Activated CD8-positive, alpha-beta T cell treated with anti-CD3 and anti-CD28 coated beads, Interleukin-2, amount 10 ng/mL, durations not matched to agents 7 days and 5 days (primary cell): ENCODE measurements around the gene DBN1. TPM values are rescaled to one million over a fixed set of nuclear protein-coding genes. Genes with fewer than 3 reads are reported as not detected.
"Not testable (repeated sequence)": the region's sequence is repeated elsewhere in the genome, so short reads cannot be mapped to it uniquely, and the experiment has no call there.

ENCODE experiments used
- ATAC-seq: fragments of 150-1000 bp; cut with Tn5 transposase; one replicate; pipeline ENCODE4 v1.10.0; 2021; ENCODE audit warnings: moderate library complexity
- CTCF ChIA-PET: fragments of 350-600 bp; sonication (Branson Sonifier 250); formaldehyde crosslinking; loops from one replicate; lab custom pipeline; 2021; ENCODE audit warnings: antibody characterized with exemption; lab: Charles Lee
- POLR2A ChIA-PET: fragments of 350-600 bp; sonication (Branson Sonifier 250); formaldehyde crosslinking; loops from one replicate; lab custom pipeline; 2021; ENCODE audit warnings: antibody characterized with exemption; lab: Charles Lee
- DNase-seq: peaks from one replicate; pipeline ENCODE4 v3.0.0-alpha.2; 2020
- H3K27ac Mint-ChIP-seq: one replicate; pipeline ENCODE4 v1.8.0; 2021; ENCODE audit warnings: mild to moderate bottlenecking, mixed read lengths
- H3K27me3 Mint-ChIP-seq: one replicate; pipeline ENCODE4 v1.8.0; 2021; ENCODE audit warnings: low read depth, mixed read lengths
- H3K36me3 Mint-ChIP-seq: one replicate; pipeline ENCODE4 v1.8.0; 2021; ENCODE audit warnings: low read depth, mixed read lengths
- H3K4me1 Mint-ChIP-seq: one replicate; pipeline ENCODE4 v1.8.0; 2021; ENCODE audit warnings: low read depth, mixed read lengths
- H3K4me3 Mint-ChIP-seq: one replicate; pipeline ENCODE4 v1.8.0; 2021; ENCODE audit warnings: mild to moderate bottlenecking, mixed read lengths
- H3K9me3 Mint-ChIP-seq: one replicate; pipeline ENCODE4 v1.8.0; 2022; ENCODE audit warnings: mixed read lengths; ENCODE audit not compliant: insufficient read depth
- total RNA-seq, 2 experiments: library from RNA; stranded (reverse); gene quantifications; one replicate each; pipeline ENCODE4 v1.2.3, GENCODE V29; 2021

The DBN1 gene
- total RNA-seq, 2 experiments from 2014 or later = 92.9 to 104 TPM

- H3K27ac Mint-ChIP-seq = no peak overlapping the region
- POLR2A ChIA-PET = no interaction called here
Observed at GRCh38 chr5:177490311-177490991, 17.0 kb upstream of the DBN1 start.

GRCh38 chr5:177489119-177489716 lies 15.8 kb upstream of the DBN1 start:
- POLR2A ChIA-PET = no interaction called here
- no peak for ATAC-seq

More at GRCh38 chr5:177490311-177490991, 17.0 kb upstream of the DBN1 start:
- no peak for DNase-seq
- H3K27me3 Mint-ChIP-seq = no peaks in the 10 kb centered on the region
- H3K9me3 Mint-ChIP-seq = no peaks in the 10 kb centered on the region
- no peak overlapping the region for H3K4me3 Mint-ChIP-seq
- CTCF ChIA-PET = interaction anchor here (0.9 to 1.4 kb wide), 2 partner anchors 35 to 87 kb away, joined by 3 read pairs; no protein-coding TSS in a partner anchor
- ATAC-seq = no peak
- peaks cover 39% of the 10 kb centered on the region for H3K36me3 Mint-ChIP-seq
- peaks cover 31% of the 10 kb centered on the region for H3K4me1 Mint-ChIP-seq

GRCh38 chr5:177487975-177488374 lies 14.5 kb upstream of the DBN1 start:
- no peak overlapping the region for H3K4me3 Mint-ChIP-seq
- H3K9me3 Mint-ChIP-seq = no peaks in the 10 kb centered on the region
- H3K27me3 Mint-ChIP-seq = no peaks in the 10 kb centered on the region
- H3K27ac Mint-ChIP-seq = no peak overlapping the region
- CTCF ChIA-PET = interaction anchor here (1.2 to 2.1 kb wide), 4 partner anchors 9 to 33 kb away, joined by 3 to 10 read pairs (median 8); partner anchors contain the start of gene PDLIM7
- DNase-seq (no peak), ATAC-seq (no peak)
- H3K36me3 Mint-ChIP-seq = peaks cover 40% of the 10 kb centered on the region
- POLR2A ChIA-PET = interaction anchor here (1.0 kb wide), 1 partner anchor 13 kb away, joined by 3 read pairs; no protein-coding TSS in a partner anchor
- peaks cover 7% of the 10 kb centered on the region for H3K4me1 Mint-ChIP-seq

More at GRCh38 chr5:177489119-177489716, 15.8 kb upstream of the DBN1 start:
- CTCF ChIA-PET = interaction anchor here (1.2 to 2.1 kb wide), 5 partner anchors 8 to 86 kb away, joined by 3 to 10 read pairs (median 8); partner anchors contain the start of gene PDLIM7
- Mint-ChIP-seq H3K9me3 (no peaks in the 10 kb centered on the region), H3K36me3 (peaks cover 40% of the 10 kb centered on the region), H3K27ac (no peak overlapping the region), H3K4me3 (no peak overlapping the region), H3K27me3 (no peaks in the 10 kb centered on the region), H3K4me1 (peaks cover 18% of the 10 kb centered on the region)
- DNase-seq = no peak

GRCh38 chr5:177487144-177487543 lies 13.7 kb upstream of the DBN1 start:
- no peak for DNase-seq
- H3K9me3 Mint-ChIP-seq = no peaks in the 10 kb centered on the region
- H3K36me3 Mint-ChIP-seq = peaks cover 36% of the 10 kb centered on the region
- H3K4me1 Mint-ChIP-seq = peaks cover 2% of the 10 kb centered on the region
- no peak overlapping the region for H3K27ac Mint-ChIP-seq
- ATAC-seq = no peak
- H3K27me3 Mint-ChIP-seq = no peaks in the 10 kb centered on the region
- ChIA-PET CTCF (interaction anchor here (2.0 to 2.1 kb wide), 3 partner anchors 10 to 15 kb away, joined by 8 to 10 read pairs (median 8); partner anchors contain the start of gene PDLIM7), POLR2A (no interaction called here)
- H3K4me3 Mint-ChIP-seq = no peak overlapping the region

GRCh38 chr5:177486256-177486655 lies 12.8 kb upstream of the DBN1 start:
- Mint-ChIP-seq H3K36me3 (peaks cover 37% of the 10 kb centered on the region), H3K4me3 (no peak overlapping the region), H3K9me3 (no peaks in the 10 kb centered on the region), H3K27ac (no peak overlapping the region), H3K4me1 (peaks cover 2% of the 10 kb centered on the region), H3K27me3 (no peaks in the 10 kb centered on the region)
- CTCF ChIA-PET = no interaction called here
- DNase-seq (no peak), ATAC-seq (no peak)
- POLR2A ChIA-PET = no interaction called here

GRCh38 chr5:177485753-177486152 lies 12.3 kb upstream of the DBN1 start:
- H3K36me3 Mint-ChIP-seq = peaks cover 34% of the 10 kb centered on the region
- H3K4me1 Mint-ChIP-seq, H3K4me3 Mint-ChIP-seq, H3K9me3 Mint-ChIP-seq, H3K27ac Mint-ChIP-seq, H3K27me3 Mint-ChIP-seq, CTCF ChIA-PET, ATAC-seq, DNase-seq: not testable (repeated sequence)
- POLR2A ChIA-PET = interaction anchor here (1.2 kb wide), 1 partner anchor 9 kb away, joined by 5 read pairs; no protein-coding TSS in a partner anchor

GRCh38 chr5:177484902-177485549 lies 11.6 kb upstream of the DBN1 start:
- Mint-ChIP-seq H3K9me3 (no peaks in the 10 kb centered on the region), H3K36me3 (peaks cover 30% of the 10 kb centered on the region), H3K4me3 (no peak overlapping the region), H3K4me1 (peaks cover 6% of the 10 kb centered on the region), H3K27ac (peak overlapping the region; percentile 43), H3K27me3 (no peaks in the 10 kb centered on the region)
- ATAC-seq = no peak
- ChIA-PET POLR2A (interaction anchor here (0.5 to 1.2 kb wide), 2 partner anchors 10 to 13 kb away, joined by 3 to 5 read pairs; no protein-coding TSS in a partner anchor), CTCF (no interaction called here)
- DNase-seq = no peak

- H3K27ac Mint-ChIP-seq = peak overlapping the region; percentile 43
- H3K4me1 Mint-ChIP-seq = peaks cover 14% of the 10 kb centered on the region
- no peak for DNase-seq
- no peak overlapping the region for H3K4me3 Mint-ChIP-seq
- CTCF ChIA-PET = no interaction called here
- no peaks in the 10 kb centered on the region for H3K27me3 Mint-ChIP-seq
- peaks cover 30% of the 10 kb centered on the region for H3K36me3 Mint-ChIP-seq
- POLR2A ChIA-PET = interaction anchor here (0.5 to 1.2 kb wide), 2 partner anchors 10 to 12 kb away, joined by 3 to 5 read pairs; no protein-coding TSS in a partner anchor
- no peak for ATAC-seq
- no peaks in the 10 kb centered on the region for H3K9me3 Mint-ChIP-seq
Observed at GRCh38 chr5:177483994-177484901, 10.8 kb upstream of the DBN1 start.

GRCh38 chr5:177483042-177483441 lies 9.6 kb upstream of the DBN1 start:
- H3K4me1 Mint-ChIP-seq = peaks cover 26% of the 10 kb centered on the region
- ChIA-PET CTCF (interaction anchor here (1.2 kb wide), 1 partner anchor 18 kb away, joined by 3 read pairs; no protein-coding TSS in a partner anchor), POLR2A (interaction anchor here (0.6 kb wide), 1 partner anchor 69 kb away, joined by 3 read pairs; no protein-coding TSS in a partner anchor)
- DNase-seq (no peak), ATAC-seq (no peak)
- no peaks in the 10 kb centered on the region for H3K27me3 Mint-ChIP-seq
- peak overlapping the region; percentile 52 for H3K27ac Mint-ChIP-seq
- H3K9me3 Mint-ChIP-seq = no peaks in the 10 kb centered on the region
- peaks cover 33% of the 10 kb centered on the region for H3K36me3 Mint-ChIP-seq
- H3K4me3 Mint-ChIP-seq = no peak overlapping the region

- Mint-ChIP-seq H3K4me3 (no peak overlapping the region), H3K36me3 (peaks cover 29% of the 10 kb centered on the region), H3K27me3 (no peaks in the 10 kb centered on the region), H3K27ac (no peak overlapping the region), H3K9me3 (no peaks in the 10 kb centered on the region), H3K4me1 (peaks cover 32% of the 10 kb centered on the region)
- CTCF ChIA-PET = interaction anchor here (1.2 to 1.3 kb wide), 2 partner anchors 19 to 28 kb away, joined by 3 to 6 read pairs; no protein-coding TSS in a partner anchor
- DNase-seq = no peak
- ATAC-seq = no peak
- POLR2A ChIA-PET = interaction anchor here (0.6 kb wide), 1 partner anchor 68 kb away, joined by 3 read pairs; no protein-coding TSS in a partner anchor
Observed at GRCh38 chr5:177482359-177482795, 8.9 kb upstream of the DBN1 start.
